OCI-LY3 (cell line): ENCODE results near the gene TSHR.
"Not testable (repeated sequence)": the region's sequence is repeated elsewhere in the genome, so short reads cannot be mapped to it uniquely, and the experiment has no call there.

Experiments
- EZH2phosphoT487 ChIP-seq: fragments of 200-600 bp; shearing (Covaris generic); IDR thresholded peaks from 2 replicates; pipeline ENCODE4 v1.6.1; 2018; ENCODE audit warnings: antibody characterized with exemption, mixed run types, low read depth
- TF ChIP-seq, protein P1 (sequence below): fragments of 200-600, 300-600 bp; sonication (generic); IDR thresholded peaks from 2 replicates; pipeline ENCODE4 v1.5.1; 2014; ENCODE audit warnings: antibody characterized with exemption, low read length, low read depth

DNA sequence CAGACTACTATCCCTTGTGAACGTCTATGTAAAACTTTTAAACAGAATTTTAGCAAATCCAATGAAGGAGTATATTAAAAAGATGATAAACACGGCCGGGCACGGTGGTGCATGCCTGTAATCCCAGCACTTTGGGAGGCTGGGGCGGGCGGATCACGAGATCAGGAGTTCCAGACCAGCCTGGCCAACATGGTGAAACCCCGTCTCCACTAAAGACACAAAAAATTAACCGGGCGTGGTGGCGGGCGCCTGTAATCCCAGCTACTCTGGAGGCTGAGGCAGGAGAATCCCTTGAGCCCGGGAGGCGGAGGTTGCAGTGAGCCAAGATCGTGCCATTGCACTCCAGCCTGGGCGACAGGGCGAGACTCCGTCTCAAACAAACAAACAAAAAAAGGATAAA lies 2.2 kb upstream of the TSHR start:
- TF ChIP-seq, protein P1, sequence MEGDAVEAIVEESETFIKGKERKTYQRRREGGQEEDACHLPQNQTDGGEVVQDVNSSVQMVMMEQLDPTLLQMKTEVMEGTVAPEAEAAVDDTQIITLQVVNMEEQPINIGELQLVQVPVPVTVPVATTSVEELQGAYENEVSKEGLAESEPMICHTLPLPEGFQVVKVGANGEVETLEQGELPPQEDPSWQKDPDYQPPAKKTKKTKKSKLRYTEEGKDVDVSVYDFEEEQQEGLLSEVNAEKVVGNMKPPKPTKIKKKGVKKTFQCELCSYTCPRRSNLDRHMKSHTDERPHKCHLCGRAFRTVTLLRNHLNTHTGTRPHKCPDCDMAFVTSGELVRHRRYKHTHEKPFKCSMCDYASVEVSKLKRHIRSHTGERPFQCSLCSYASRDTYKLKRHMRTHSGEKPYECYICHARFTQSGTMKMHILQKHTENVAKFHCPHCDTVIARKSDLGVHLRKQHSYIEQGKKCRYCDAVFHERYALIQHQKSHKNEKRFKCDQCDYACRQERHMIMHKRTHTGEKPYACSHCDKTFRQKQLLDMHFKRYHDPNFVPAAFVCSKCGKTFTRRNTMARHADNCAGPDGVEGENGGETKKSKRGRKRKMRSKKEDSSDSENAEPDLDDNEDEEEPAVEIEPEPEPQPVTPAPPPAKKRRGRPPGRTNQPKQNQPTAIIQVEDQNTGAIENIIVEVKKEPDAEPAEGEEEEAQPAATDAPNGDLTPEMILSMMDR, result not testable (repeated sequence)
- not testable (repeated sequence) for TF ChIP-seq EZH2phosphoT487
